Activated naive CD4-positive, alpha-beta T cell treated with anti-CD3 and anti-CD28 coated beads, Interleukin-2, amount 10 ng/mL, durations not matched to agents 7 days and 5 days (primary cell): ENCODE results near the gene HLA-F.

Experiments used
- CTCF ChIA-PET: fragments of 350-600 bp; sonication (Branson Sonifier 250); formaldehyde crosslinking; loops from one replicate; lab custom pipeline; 2021; ENCODE audit warnings: antibody characterized with exemption; lab: Charles Lee
- DNase-seq: peaks from one replicate; pipeline ENCODE4 v3.0.0-alpha.2; 2020
- H3K27ac Mint-ChIP-seq: one replicate; pipeline ENCODE4 v1.8.0; 2021; ENCODE audit warnings: mild to moderate bottlenecking, moderate library complexity, mixed read lengths
- H3K27me3 Mint-ChIP-seq: one replicate; pipeline ENCODE4 v1.8.0; 2021; ENCODE audit warnings: mild to moderate bottlenecking, mixed read lengths
- H3K36me3 Mint-ChIP-seq: one replicate; pipeline ENCODE4 v1.8.0; 2021; ENCODE audit warnings: mixed read lengths
- H3K4me1 Mint-ChIP-seq: one replicate; pipeline ENCODE4 v1.8.0; 2021; ENCODE audit warnings: mixed read lengths
- H3K4me3 Mint-ChIP-seq: one replicate; pipeline ENCODE4 v1.8.0; 2021; ENCODE audit warnings: mild to moderate bottlenecking, moderate library complexity, mixed read lengths
- H3K9me3 Mint-ChIP-seq: one replicate; pipeline ENCODE4 v1.8.0; 2021; ENCODE audit warnings: mixed read lengths

Gene HLA-F

DNA sequence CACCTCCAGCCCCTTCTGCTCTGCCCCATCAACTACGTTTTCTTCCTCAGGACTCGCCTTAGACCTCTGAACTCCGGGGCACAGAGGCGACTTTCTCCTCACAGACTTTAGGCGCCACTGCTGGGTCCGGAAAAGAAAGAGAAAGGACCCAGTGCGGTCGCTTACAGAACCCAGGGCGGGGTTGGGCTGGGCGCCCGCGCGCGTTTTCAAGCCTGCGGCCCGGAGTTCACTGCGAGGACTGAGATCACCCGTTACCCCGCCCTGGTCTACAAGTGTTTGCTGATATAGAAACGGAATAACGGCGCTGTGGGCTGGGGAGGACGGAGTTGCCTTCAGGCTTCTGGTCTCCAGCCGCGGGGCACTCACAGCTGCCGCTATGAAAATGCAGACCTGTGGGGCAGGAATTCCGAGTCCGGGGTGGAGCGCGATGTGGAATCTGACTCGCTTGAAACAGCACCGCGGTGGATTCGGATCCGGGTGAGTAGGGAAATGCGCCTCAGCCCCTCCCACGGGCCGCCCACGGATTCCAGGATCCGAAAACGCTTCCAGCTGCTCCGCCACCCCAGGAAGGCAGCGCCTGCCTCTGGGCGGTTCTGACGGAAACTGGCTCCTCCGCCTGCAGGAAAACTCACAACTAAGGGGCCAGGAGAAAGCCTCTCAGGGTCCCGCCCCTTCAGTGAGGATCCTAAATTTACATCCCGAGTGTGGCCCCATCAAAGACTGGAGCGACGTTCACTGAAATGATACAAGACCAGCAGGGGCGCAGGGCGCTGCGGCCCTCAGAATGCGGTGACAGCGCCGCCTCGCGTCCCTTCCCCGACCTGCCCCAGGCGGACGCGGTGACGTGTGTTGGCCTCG is 29.4 kb downstream of the HLA-F start:
- Mint-ChIP-seq H3K9me3 (no peaks in the 10 kb centered on the region), H3K27me3 (peaks cover 37% of the 10 kb centered on the region), H3K4me1 (peaks cover 58% of the 10 kb centered on the region), H3K27ac (peak overlapping the region; percentile 89), H3K4me3 (peak overlapping the region; percentile 91), H3K36me3 (peaks cover 4% of the 10 kb centered on the region)
- CTCF ChIA-PET = interaction anchor here (0.8 to 5.3 kb wide), 15 partner anchors 9 to 261 kb away, joined by 3 to 34 read pairs (median 4); no protein-coding TSS in a partner anchor
- peak; percentile 87 for DNase-seq

DNA sequence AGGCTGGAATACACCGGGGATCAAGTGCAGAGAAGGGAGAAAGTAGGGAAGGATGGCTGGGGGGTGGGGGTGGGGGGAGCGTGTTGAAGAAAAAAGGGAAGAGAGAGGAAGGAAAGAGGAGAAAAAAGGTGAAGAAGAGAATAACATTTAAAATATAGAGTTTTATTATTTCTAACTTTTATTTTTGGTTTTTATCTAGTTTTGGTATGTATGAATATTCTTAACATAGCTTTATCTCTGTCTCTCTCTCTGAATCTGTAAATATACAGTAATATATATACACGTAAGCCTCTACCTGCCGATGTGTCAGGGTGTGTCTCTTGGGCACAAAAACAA is 30.0 kb downstream of the HLA-F start:
- peaks cover 54% of the 10 kb centered on the region for H3K4me1 Mint-ChIP-seq
- H3K4me3 Mint-ChIP-seq = peak overlapping the region; percentile 91
- H3K9me3 Mint-ChIP-seq = no peaks in the 10 kb centered on the region

DNA sequence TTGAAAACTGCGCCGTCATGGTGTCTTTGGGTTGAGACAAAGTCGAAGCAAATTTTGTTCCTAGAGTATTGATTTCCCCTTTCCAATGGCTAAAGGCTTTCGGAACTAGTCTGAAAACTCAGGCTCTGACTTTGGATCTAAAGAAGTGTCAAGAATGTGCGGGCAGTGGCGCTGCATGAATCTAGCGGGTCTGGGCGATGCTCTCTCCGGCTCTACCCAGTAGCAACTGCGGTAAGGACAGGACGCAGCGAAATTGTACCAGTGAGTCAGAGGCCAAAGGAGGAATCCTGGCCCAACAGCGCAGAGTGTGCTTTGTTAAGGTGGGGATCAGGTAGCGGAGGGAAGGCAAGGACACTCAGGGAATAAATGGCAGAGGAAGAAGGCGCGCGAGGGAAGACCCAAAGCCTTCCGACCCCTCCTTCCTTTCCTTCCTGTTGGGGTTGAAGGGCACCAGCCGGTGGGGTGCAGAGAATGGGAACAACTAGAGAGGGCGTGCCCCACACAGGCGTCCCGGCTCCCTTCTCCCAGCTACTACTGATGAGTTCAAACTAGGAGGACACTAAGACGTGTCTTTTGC is 32.1 kb downstream of the HLA-F start:
- DNase-seq = no peak
- CTCF ChIA-PET = interaction anchor here (1.0 to 5.3 kb wide), 3 partner anchors 17 to 102 kb away, joined by 4 to 34 read pairs (median 8); no protein-coding TSS in a partner anchor

More for the DNA sequence above, 30.0 kb downstream of the HLA-F start:
- Mint-ChIP-seq H3K27me3 (peaks cover 38% of the 10 kb centered on the region), H3K36me3 (peaks cover 4% of the 10 kb centered on the region), H3K27ac (peak overlapping the region; percentile 89)
- CTCF ChIA-PET = interaction anchor here (0.7 to 5.3 kb wide), 15 partner anchors 9 to 261 kb away, joined by 3 to 34 read pairs (median 4); no protein-coding TSS in a partner anchor
- DNase-seq = no peak

GRCh38 chr6:29757282-29757681 is 34.0 kb downstream of the HLA-F start:
- CTCF ChIA-PET = interaction anchor here (1.0 to 1.5 kb wide), 3 partner anchors 9 to 61 kb away, joined by 3 to 5 read pairs (median 4); no protein-coding TSS in a partner anchor
- peaks cover 2% of the 10 kb centered on the region for H3K36me3 Mint-ChIP-seq

More for the DNA sequence above, 32.1 kb downstream of the HLA-F start:
- H3K4me1 Mint-ChIP-seq = peaks cover 52% of the 10 kb centered on the region
- no peak overlapping the region for H3K4me3 Mint-ChIP-seq
- H3K27ac Mint-ChIP-seq = no peak overlapping the region
- H3K36me3 Mint-ChIP-seq = peaks cover 2% of the 10 kb centered on the region
- no peaks in the 10 kb centered on the region for H3K9me3 Mint-ChIP-seq
- H3K27me3 Mint-ChIP-seq = peaks cover 38% of the 10 kb centered on the region

GRCh38 chr6:29757701-29758293 is 34.6 kb downstream of the HLA-F start:
- H3K4me3 Mint-ChIP-seq = no peak overlapping the region
- no peak for DNase-seq
- H3K36me3 Mint-ChIP-seq = peaks cover 2% of the 10 kb centered on the region
- CTCF ChIA-PET = interaction anchor here (1.0 to 1.5 kb wide), 3 partner anchors 9 to 61 kb away, joined by 3 to 5 read pairs (median 4); no protein-coding TSS in a partner anchor
- H3K27me3 Mint-ChIP-seq = peaks cover 31% of the 10 kb centered on the region
- no peaks in the 10 kb centered on the region for H3K9me3 Mint-ChIP-seq
- H3K27ac Mint-ChIP-seq = no peak overlapping the region
- peaks cover 35% of the 10 kb centered on the region for H3K4me1 Mint-ChIP-seq

More at GRCh38 chr6:29757282-29757681, 34.0 kb downstream of the HLA-F start:
- H3K9me3 Mint-ChIP-seq = no peaks in the 10 kb centered on the region
- H3K4me1 Mint-ChIP-seq = peaks cover 37% of the 10 kb centered on the region
- no peak overlapping the region for H3K4me3 Mint-ChIP-seq
- no peak for DNase-seq
- peaks cover 36% of the 10 kb centered on the region for H3K27me3 Mint-ChIP-seq
- no peak overlapping the region for H3K27ac Mint-ChIP-seq

DNA sequence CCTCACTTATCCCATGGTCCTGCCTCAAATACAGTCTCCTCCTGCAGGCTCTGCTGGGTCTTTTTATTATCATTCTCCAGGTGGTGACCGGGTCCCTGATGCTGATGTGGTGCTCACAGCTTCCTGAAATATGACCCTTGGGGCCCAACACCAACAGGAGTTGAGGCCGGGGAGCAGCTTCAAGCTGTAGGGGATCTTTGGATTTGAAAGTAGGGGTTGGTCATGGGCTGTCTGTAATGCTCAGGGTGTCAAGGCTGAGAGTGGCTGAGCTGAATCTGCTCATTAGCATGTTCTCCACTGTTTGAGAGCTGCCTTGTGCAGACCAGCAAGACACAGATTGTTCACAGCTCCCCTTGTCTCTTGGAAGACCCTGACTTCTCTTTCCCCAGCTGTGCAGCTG is 35.5 kb downstream of the HLA-F start:
- peaks cover 26% of the 10 kb centered on the region for H3K27me3 Mint-ChIP-seq
- H3K4me1 Mint-ChIP-seq = peaks cover 31% of the 10 kb centered on the region
- no peak overlapping the region for H3K4me3 Mint-ChIP-seq
- no peak overlapping the region for H3K27ac Mint-ChIP-seq
- CTCF ChIA-PET = no interaction called here
- H3K36me3 Mint-ChIP-seq = peaks cover under 1% of the 10 kb centered on the region
- DNase-seq = no peak
- H3K9me3 Mint-ChIP-seq = no peaks in the 10 kb centered on the region

- H3K4me3 Mint-ChIP-seq = no peak overlapping the region
- CTCF ChIA-PET = no interaction called here
- H3K27me3 Mint-ChIP-seq = peaks cover 26% of the 10 kb centered on the region
- no peak for DNase-seq
- no peaks in the 10 kb centered on the region for H3K9me3 Mint-ChIP-seq
- H3K27ac Mint-ChIP-seq = peak overlapping the region; percentile 55
- H3K4me1 Mint-ChIP-seq = peaks cover 33% of the 10 kb centered on the region
- H3K36me3 Mint-ChIP-seq = no peaks in the 10 kb centered on the region
Observed at GRCh38 chr6:29759457-29759856, 36.2 kb downstream of the HLA-F start.

DNA sequence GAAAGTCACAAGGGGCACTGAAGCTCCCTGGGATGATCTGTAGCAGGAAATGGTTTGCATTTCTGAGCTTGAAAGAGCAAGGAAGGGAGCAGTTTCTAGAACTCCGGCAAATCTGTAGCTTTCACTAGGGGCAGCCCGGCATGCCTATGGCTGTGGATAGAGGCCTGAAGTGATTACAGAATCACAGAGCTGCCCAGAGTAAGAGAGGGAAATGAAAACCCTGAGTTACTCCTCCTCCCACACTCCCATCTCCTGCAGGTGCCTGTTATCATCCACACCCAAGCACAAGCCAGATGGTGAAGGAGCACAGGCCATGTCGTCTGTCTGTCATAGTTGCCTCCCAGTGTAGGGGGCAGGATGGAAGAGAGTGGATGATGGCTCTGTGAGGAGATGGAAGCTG is 37.1 kb downstream of the HLA-F start:
- no peak overlapping the region for H3K4me3 Mint-ChIP-seq
- peaks cover 25% of the 10 kb centered on the region for H3K27me3 Mint-ChIP-seq
- DNase-seq = no peak
- CTCF ChIA-PET = interaction anchor here (0.7 to 1.9 kb wide), 5 partner anchors 10 to 107 kb away, joined by 3 to 5 read pairs (median 4); no protein-coding TSS in a partner anchor
- H3K4me1 Mint-ChIP-seq = peaks cover 30% of the 10 kb centered on the region
- no peaks in the 10 kb centered on the region for H3K9me3 Mint-ChIP-seq
- no peak overlapping the region for H3K27ac Mint-ChIP-seq
- no peaks in the 10 kb centered on the region for H3K36me3 Mint-ChIP-seq

- peaks cover 26% of the 10 kb centered on the region for H3K4me1 Mint-ChIP-seq
- H3K27ac Mint-ChIP-seq = no peak overlapping the region
- no peak overlapping the region for H3K4me3 Mint-ChIP-seq
- no peak for DNase-seq
- peaks cover 23% of the 10 kb centered on the region for H3K27me3 Mint-ChIP-seq
- no peaks in the 10 kb centered on the region for H3K36me3 Mint-ChIP-seq
- no peaks in the 10 kb centered on the region for H3K9me3 Mint-ChIP-seq
- CTCF ChIA-PET = interaction anchor here (1.2 to 1.9 kb wide), 2 partner anchors 10 to 12 kb away, joined by 3 to 4 read pairs; no protein-coding TSS in a partner anchor
Observed at GRCh38 chr6:29762051-29762450, 38.8 kb downstream of the HLA-F start.

GRCh38 chr6:29762781-29763214 is 39.6 kb downstream of the HLA-F start:
- no peak overlapping the region for H3K27ac Mint-ChIP-seq

GRCh38 chr6:29763491-29764289 is 40.5 kb downstream of the HLA-F start:
- Mint-ChIP-seq H3K4me1 (peaks cover 19% of the 10 kb centered on the region), H3K9me3 (no peaks in the 10 kb centered on the region), H3K4me3 (no peak overlapping the region), H3K36me3 (no peaks in the 10 kb centered on the region), H3K27ac (no peak overlapping the region), H3K27me3 (peaks cover 17% of the 10 kb centered on the region)
- no peak for DNase-seq
- CTCF ChIA-PET = interaction anchor here (1.5 to 1.8 kb wide), 2 partner anchors 10 to 26 kb away, joined by 7 to 9 read pairs; no protein-coding TSS in a partner anchor

More at GRCh38 chr6:29762781-29763214, 39.6 kb downstream of the HLA-F start:
- H3K27me3 Mint-ChIP-seq = peaks cover 20% of the 10 kb centered on the region
- CTCF ChIA-PET = interaction anchor here (1.5 kb wide), 1 partner anchor 9 kb away, joined by 7 read pairs; no protein-coding TSS in a partner anchor
- no peak overlapping the region for H3K4me3 Mint-ChIP-seq
- no peak for DNase-seq
- peaks cover 19% of the 10 kb centered on the region for H3K4me1 Mint-ChIP-seq
- H3K9me3 Mint-ChIP-seq = no peaks in the 10 kb centered on the region
- no peaks in the 10 kb centered on the region for H3K36me3 Mint-ChIP-seq

DNA sequence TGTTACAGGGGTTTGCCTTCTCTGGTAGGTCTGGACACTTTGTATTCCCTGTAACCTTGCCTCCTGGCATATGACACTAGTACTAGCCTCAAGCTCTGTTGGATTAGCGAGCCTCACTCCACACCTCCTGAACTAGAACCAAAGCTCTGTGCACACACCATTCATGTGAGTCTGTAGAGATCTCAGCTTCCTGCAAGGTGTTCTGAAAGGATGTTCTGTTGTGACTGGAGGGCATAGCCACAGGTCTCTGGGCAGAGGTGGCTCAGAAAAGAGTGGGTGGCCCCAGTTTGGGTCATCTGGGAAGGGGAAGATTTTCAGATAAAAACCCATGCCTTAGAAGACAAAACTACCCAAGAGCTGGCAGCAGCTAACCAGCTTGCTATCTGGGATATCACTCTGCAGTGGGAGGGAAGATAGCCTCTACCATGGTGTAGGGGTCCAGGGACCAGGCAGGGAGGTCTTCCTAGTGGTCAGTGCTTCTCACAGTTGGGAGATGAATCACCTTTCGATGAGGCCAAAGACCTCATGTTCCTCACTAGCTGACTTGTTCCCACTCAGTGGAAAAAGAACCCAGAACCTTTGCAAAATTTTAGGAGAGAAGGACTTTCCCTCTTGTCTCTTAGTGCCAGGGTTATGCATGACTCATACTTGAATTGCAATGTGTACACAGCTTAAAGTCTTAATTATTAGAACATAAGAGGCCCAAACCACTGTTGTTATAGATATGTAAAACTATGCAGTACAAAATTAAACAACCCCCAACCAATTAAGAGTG is 41.4 kb downstream of the HLA-F start:
- Mint-ChIP-seq H3K9me3 (no peaks in the 10 kb centered on the region), H3K27ac (no peak overlapping the region)

More for the DNA sequence above, 41.4 kb downstream of the HLA-F start:
- H3K4me3 Mint-ChIP-seq = no peak overlapping the region
- H3K36me3 Mint-ChIP-seq = no peaks in the 10 kb centered on the region
- peaks cover 12% of the 10 kb centered on the region for H3K4me1 Mint-ChIP-seq
- DNase-seq = no peak
- CTCF ChIA-PET = interaction anchor here (0.8 to 1.8 kb wide), 3 partner anchors 11 to 200 kb away, joined by 3 to 9 read pairs (median 7); no protein-coding TSS in a partner anchor
- peaks cover 17% of the 10 kb centered on the region for H3K27me3 Mint-ChIP-seq
